ENCODE measurements around the gene ERF. TPM values are rescaled to one million over a fixed set of nuclear protein-coding genes. Genes with fewer than 3 reads are reported as not detected.
A peak's percentile ranks its signal among the peaks of the same experiment; 100 is the strongest.
"Not testable (repeated sequence)": the region's sequence is repeated elsewhere in the genome, so short reads cannot be mapped to it uniquely, and the experiment has no call there.

Gene ERF
- total RNA-seq, 3 donors from 2014 or later = 86.2 to 95.4 (median 89.1) TPM

- not testable (repeated sequence) for H3K27me3 Mint-ChIP-seq (ENCODE audit: low read depth); H3K36me3 Mint-ChIP-seq (ENCODE audit: insufficient read depth); H3K4me3 Mint-ChIP-seq; H3K9me3 Mint-ChIP-seq; ATAC-seq; DNase-seq
- H3K4me1 Mint-ChIP-seq (ENCODE audit: low read depth) = peaks cover 29% of the 10 kb centered on the region
Observed at GRCh38 chr19:42266928-42267603, 12.1 kb upstream of the ERF start.

- H3K27me3 Mint-ChIP-seq (ENCODE audit: low read depth); H3K36me3 Mint-ChIP-seq (ENCODE audit: insufficient read depth); H3K9me3 Mint-ChIP-seq; H3K4me3 Mint-ChIP-seq; ATAC-seq; DNase-seq: not testable (repeated sequence)
- H3K4me1 Mint-ChIP-seq (ENCODE audit: low read depth) = peaks cover 23% of the 10 kb centered on the region
Observed at GRCh38 chr19:42266105-42266504, 11.2 kb upstream of the ERF start.

- DNase-seq (no peak), ATAC-seq (peak; percentile 48 to 52)
- no peaks in the 10 kb centered on the region for H3K4me1 Mint-ChIP-seq (ENCODE audit: low read depth)
- no peaks in the 10 kb centered on the region for H3K36me3 Mint-ChIP-seq (ENCODE audit: insufficient read depth)
- H3K4me3 Mint-ChIP-seq = no peak overlapping the region
- H3K9me3 Mint-ChIP-seq = no peaks in the 10 kb centered on the region
- no peaks in the 10 kb centered on the region for H3K27me3 Mint-ChIP-seq (ENCODE audit: low read depth)
Observed at GRCh38 chr19:42261763-42262162, 6.8 kb upstream of the ERF start.

GRCh38 chr19:42257842-42258241 lies 2.9 kb upstream of the ERF start:
- not testable (repeated sequence) for ATAC-seq

GRCh38 chr19:42255766-42256745 lies 1.1 kb upstream of the ERF start:
- Mint-ChIP-seq H3K4me1 (ENCODE audit: low read depth) (peaks cover 23% of the 10 kb centered on the region), H3K9me3 (no peaks in the 10 kb centered on the region), H3K4me3 (peak overlapping the region; percentile 76), H3K27me3 (ENCODE audit: low read depth) (peaks cover 3% of the 10 kb centered on the region), H3K36me3 (ENCODE audit: insufficient read depth) (no peaks in the 10 kb centered on the region)
- ATAC-seq = no peak
- DNase-seq = no peak

More at GRCh38 chr19:42257842-42258241, 2.9 kb upstream of the ERF start:
- H3K4me3 Mint-ChIP-seq; H3K36me3 Mint-ChIP-seq (ENCODE audit: insufficient read depth); H3K9me3 Mint-ChIP-seq; H3K27me3 Mint-ChIP-seq (ENCODE audit: low read depth); H3K4me1 Mint-ChIP-seq (ENCODE audit: low read depth); DNase-seq: not testable (repeated sequence)

GRCh38 chr19:42254089-42254849 lies 659 bp downstream of the ERF start:
- ATAC-seq (peak; percentile 46 to 47), DNase-seq (peak; percentile 74)
- H3K36me3 Mint-ChIP-seq (ENCODE audit: insufficient read depth) = no peaks in the 10 kb centered on the region
- H3K4me3 Mint-ChIP-seq = peak overlapping the region; percentile 76
- peaks cover 26% of the 10 kb centered on the region for H3K4me1 Mint-ChIP-seq (ENCODE audit: low read depth)
- peaks cover 3% of the 10 kb centered on the region for H3K27me3 Mint-ChIP-seq (ENCODE audit: low read depth)
- H3K9me3 Mint-ChIP-seq = no peaks in the 10 kb centered on the region

- ATAC-seq (peak; percentile 29 to 31), DNase-seq (peak; percentile 44)
- Mint-ChIP-seq H3K4me3 (peak overlapping the region; percentile 96), H3K36me3 (ENCODE audit: insufficient read depth) (no peaks in the 10 kb centered on the region), H3K9me3 (no peaks in the 10 kb centered on the region), H3K4me1 (ENCODE audit: low read depth) (peaks cover 26% of the 10 kb centered on the region), H3K27me3 (ENCODE audit: low read depth) (peaks cover 3% of the 10 kb centered on the region)
Observed at GRCh38 chr19:42253245-42254088, 1.5 kb downstream of the ERF start.

- Mint-ChIP-seq H3K27me3 (ENCODE audit: low read depth) (peaks cover 3% of the 10 kb centered on the region), H3K4me3 (peak overlapping the region; percentile 96), H3K4me1 (ENCODE audit: low read depth) (peaks cover 26% of the 10 kb centered on the region), H3K36me3 (ENCODE audit: insufficient read depth) (no peaks in the 10 kb centered on the region), H3K9me3 (no peaks in the 10 kb centered on the region)
- ATAC-seq (no peak), DNase-seq (no peak)
Observed at GRCh38 chr19:42252365-42253244, 2.3 kb downstream of the ERF start.

GRCh38 chr19:42251572-42252358 lies 3.2 kb downstream of the ERF start:
- Mint-ChIP-seq H3K36me3 (ENCODE audit: insufficient read depth) (no peaks in the 10 kb centered on the region), H3K27me3 (ENCODE audit: low read depth) (peaks cover 3% of the 10 kb centered on the region), H3K4me3 (peak overlapping the region; percentile 96), H3K9me3 (no peaks in the 10 kb centered on the region), H3K4me1 (ENCODE audit: low read depth) (peaks cover 29% of the 10 kb centered on the region)
- no peak for DNase-seq
- ATAC-seq = no peak

GRCh38 chr19:42250666-42251531 lies 4.0 kb downstream of the ERF start:
- no peaks in the 10 kb centered on the region for H3K9me3 Mint-ChIP-seq
- peaks cover 2% of the 10 kb centered on the region for H3K27me3 Mint-ChIP-seq (ENCODE audit: low read depth)
- no peak for ATAC-seq
- H3K4me1 Mint-ChIP-seq (ENCODE audit: low read depth) = peaks cover 28% of the 10 kb centered on the region
- no peaks in the 10 kb centered on the region for H3K36me3 Mint-ChIP-seq (ENCODE audit: insufficient read depth)
- peak overlapping the region; percentile 19 for H3K4me3 Mint-ChIP-seq
- DNase-seq = no peak

- H3K4me1 Mint-ChIP-seq (ENCODE audit: low read depth) = peaks cover 29% of the 10 kb centered on the region
- no peaks in the 10 kb centered on the region for H3K9me3 Mint-ChIP-seq
- no peaks in the 10 kb centered on the region for H3K27me3 Mint-ChIP-seq (ENCODE audit: low read depth)
- H3K4me3 Mint-ChIP-seq = peak overlapping the region; percentile 13
- no peak for DNase-seq
- ATAC-seq = no peak
- H3K36me3 Mint-ChIP-seq (ENCODE audit: insufficient read depth) = no peaks in the 10 kb centered on the region
Observed at GRCh38 chr19:42250183-42250665, 4.7 kb downstream of the ERF start.

Data from activated T-cell treated with anti-CD3 and anti-CD28 coated beads, Interleukin-2, amount 50 U/mL, for 4 hours (primary cell).